T-cell (primary cell): ENCODE data around the gene TPRG1. TPM values are rescaled to one million over a fixed set of nuclear protein-coding genes. Genes with fewer than 3 reads are reported as not detected.

Source experiments
- ATAC-seq, 4 experiments: fragments of 200-7000 bp in 3 of 4; fragments of 150-1000 bp in 1 of 4; cut with Tn5 transposase; replicated peaks in 1 of 4; 1 replicate in 3 of 4; 2 replicates in 1 of 4; pipeline ENCODE4 v1.10.0; 2021; ENCODE audit warnings: moderate library complexity in 3 of 4, mild to moderate bottlenecking in 2 of 4, moderate number of reproducible peaks in 1 of 4
- CTCF ChIA-PET, 2 donors: fragments of 300-600 bp; sonication (Branson Sonifier 250); formaldehyde crosslinking; loops; one replicate each; lab custom pipeline; 2022; ENCODE audit warnings: antibody characterized with exemption in 2 of 2; lab: Charles Lee
- POLR2A ChIA-PET, 2 donors: fragments of 300-600 bp; sonication (Branson Sonifier 250); formaldehyde crosslinking; loops; one replicate each; lab custom pipeline; 2022; ENCODE audit warnings: antibody characterized with exemption in 2 of 2; lab: Charles Lee
- DNase-seq, 35 experiments: peaks; one replicate each; pipeline versions ENCODE4 v3.0.0 to v3.0.0-alpha.2; 2013 to 2023
- H3K27ac ChIP-seq: one replicate; pipeline ENCODE4 v1.5.1; 2013; ENCODE audit warnings: low read length
- H3K27me3 ChIP-seq, 2 experiments: replicated peaks in 1 of 2; 1 replicate in 1 of 2; 2 replicates in 1 of 2; pipeline versions ENCODE4 v1.6.1 to v1.7.0; 2013; ENCODE audit warnings: low read length in 1 of 2, mixed read lengths in 1 of 2; ENCODE audit not compliant: control insufficient read depth in 2 of 2, insufficient read depth in 2 of 2; ENCODE audit errors: extremely low read depth in 1 of 2
- H3K36me3 ChIP-seq, 2 donors: 1 replicate in 1 of 2; 2 replicates in 1 of 2; pipeline versions ENCODE4 v1.6.1 to v1.7.0; 2013; ENCODE audit warnings: low read length in 1 of 2; ENCODE audit not compliant: control insufficient read depth in 2 of 2, insufficient read depth in 1 of 2; ENCODE audit errors: extremely low read depth in 1 of 2
- H3K4me1 ChIP-seq, 2 experiments: 1 replicate in 1 of 2; 2 replicates in 1 of 2; pipeline versions ENCODE4 v1.6.1 to v1.7.0; 2013; ENCODE audit warnings: low read length in 2 of 2, mixed read lengths in 1 of 2; ENCODE audit not compliant: insufficient read depth in 2 of 2, control insufficient read depth in 1 of 2; ENCODE audit errors: extremely low read depth in 1 of 2
- H3K4me3 ChIP-seq, 2 donors: 1 replicate in 1 of 2; 2 replicates in 1 of 2; pipeline versions ENCODE4 v1.5.1 to v1.7.0; 2013; ENCODE audit warnings: mild to moderate bottlenecking in 2 of 2, low read length in 1 of 2, moderate library complexity in 1 of 2; ENCODE audit not compliant: control insufficient read depth in 1 of 2; ENCODE audit errors: extremely low read depth in 1 of 2
- H3K9me3 ChIP-seq: 2 replicates; pipeline ENCODE4 v1.7.0; 2013
- H3K27ac Mint-ChIP-seq, 2 donors: one replicate each; pipeline ENCODE4 v1.8.0; 2020 to 2021; ENCODE audit warnings: mild to moderate bottlenecking in 2 of 2, mixed read lengths in 2 of 2
- H3K27me3 Mint-ChIP-seq, 2 donors: one replicate each; pipeline ENCODE4 v1.8.0; 2021 to 2022; ENCODE audit warnings: mixed read lengths in 2 of 2
- H3K36me3 Mint-ChIP-seq: one replicate; pipeline ENCODE4 v1.8.0; 2021; ENCODE audit warnings: mixed read lengths
- H3K4me1 Mint-ChIP-seq, 3 donors: one replicate each; pipeline ENCODE4 v1.8.0; 2020 to 2022; ENCODE audit warnings: mixed read lengths in 3 of 3, mild to moderate bottlenecking in 1 of 3
- H3K4me3 Mint-ChIP-seq, 3 donors: one replicate each; pipeline ENCODE4 v1.8.0; 2020 to 2022; ENCODE audit warnings: mild to moderate bottlenecking in 3 of 3, mixed read lengths in 3 of 3, moderate library complexity in 3 of 3
- H3K9me3 Mint-ChIP-seq, 3 donors: one replicate each; pipeline ENCODE4 v1.8.0; 2020 to 2022; ENCODE audit warnings: mixed read lengths in 3 of 3
- WGBS: methylation state at CpG from one replicate; pipeline ENCODE4 v1.1.5; 2013; ENCODE audit warnings: missing lambda C conversion rate; ENCODE audit not compliant: insufficient coverage; 5-methylcytosine and 5-hydroxymethylcytosine counted together
- total RNA-seq, 35 experiments: library from RNA in 6 of 35; stranded (reverse) in 6 of 35; fragments of 120-200 nt in 1 of 35; gene quantifications; one replicate each; pipeline versions ENCODE4 v1.2.1 to v1.2.4 and lab custom pipeline; 2013 to 2026

Gene TPRG1
- total RNA-seq, 5 donors from 2014 or later (not counting 1 experiment from before 2014, with no cell fraction given) = 5.6 to 28.4 (median 15.5) TPM

- DNase-seq (no peak), ATAC-seq (no peak)
- no peak overlapping the region for H3K4me3 ChIP-seq
- H3K9me3 Mint-ChIP-seq = no peaks in the 10 kb centered on the region
- peaks cover 0 to 6% (median 3%) of the 10 kb centered on the region in 3 donors for H3K4me1 Mint-ChIP-seq
- H3K27me3 Mint-ChIP-seq = peaks cover 2 to 5% of the 10 kb centered on the region in 2 donors
- no peaks in the 10 kb centered on the region for H3K36me3 ChIP-seq
- H3K4me3 Mint-ChIP-seq = no peak overlapping the region
- no peaks in the 10 kb centered on the region for H3K4me1 ChIP-seq
- no peaks in the 10 kb centered on the region for H3K27me3 ChIP-seq
- no peaks in the 10 kb centered on the region for H3K9me3 ChIP-seq
- H3K27ac Mint-ChIP-seq = no peak overlapping the region
- POLR2A ChIA-PET = interaction anchor here in 1 of 2 donors (0.6 kb wide), 1 partner anchor 439 kb away, joined by 3 read pairs; no protein-coding TSS in a partner anchor
- CTCF ChIA-PET = no interaction called here
- no peaks in the 10 kb centered on the region for H3K36me3 Mint-ChIP-seq
- WGBS = no CpG with 5 or more reads among the region's 3 CpGs
- H3K27ac ChIP-seq = no peak overlapping the region
These were observed 55.5 kb downstream of the TPRG1 start for GRCh38 chr3:189227249-189227648.

- ChIA-PET POLR2A (interaction anchor here in 1 of 2 donors (0.5 kb wide), 1 partner anchor 861 kb away, joined by 5 read pairs; no protein-coding TSS in a partner anchor), CTCF (interaction anchor here in 1 of 2 donors (0.5 kb wide), 1 partner anchor 567 kb away, joined by 3 read pairs; no protein-coding TSS in a partner anchor)
- DNase-seq = no peak
- H3K9me3 ChIP-seq = no peaks in the 10 kb centered on the region
- 57% methylated on average over 3 of the region's 5 CpGs for WGBS
- Mint-ChIP-seq H3K27me3 (peaks cover 0 to 2% of the 10 kb centered on the region in 2 donors), H3K36me3 (no peaks in the 10 kb centered on the region), H3K27ac (no peak overlapping the region), H3K4me1 (peaks cover 0 to 6% (median 3%) of the 10 kb centered on the region in 3 donors), H3K4me3 (no peak overlapping the region), H3K9me3 (no peaks in the 10 kb centered on the region)
- no peak overlapping the region for H3K27ac ChIP-seq
- ATAC-seq = no peak
- H3K36me3 ChIP-seq = no peaks in the 10 kb centered on the region
- H3K4me3 ChIP-seq = no peak overlapping the region
- H3K27me3 ChIP-seq = no peaks in the 10 kb centered on the region
- H3K4me1 ChIP-seq = no peaks in the 10 kb centered on the region
These were observed 57.5 kb downstream of the TPRG1 start for GRCh38 chr3:189229196-189229828.

- 80% methylated on average over 1 of the region's 3 CpGs for WGBS
- POLR2A ChIA-PET = no interaction called here
- H3K27me3 Mint-ChIP-seq = no peaks in the 10 kb centered on the region
These were observed 61.0 kb downstream of the TPRG1 start for GRCh38 chr3:189232790-189233189.

DNA sequence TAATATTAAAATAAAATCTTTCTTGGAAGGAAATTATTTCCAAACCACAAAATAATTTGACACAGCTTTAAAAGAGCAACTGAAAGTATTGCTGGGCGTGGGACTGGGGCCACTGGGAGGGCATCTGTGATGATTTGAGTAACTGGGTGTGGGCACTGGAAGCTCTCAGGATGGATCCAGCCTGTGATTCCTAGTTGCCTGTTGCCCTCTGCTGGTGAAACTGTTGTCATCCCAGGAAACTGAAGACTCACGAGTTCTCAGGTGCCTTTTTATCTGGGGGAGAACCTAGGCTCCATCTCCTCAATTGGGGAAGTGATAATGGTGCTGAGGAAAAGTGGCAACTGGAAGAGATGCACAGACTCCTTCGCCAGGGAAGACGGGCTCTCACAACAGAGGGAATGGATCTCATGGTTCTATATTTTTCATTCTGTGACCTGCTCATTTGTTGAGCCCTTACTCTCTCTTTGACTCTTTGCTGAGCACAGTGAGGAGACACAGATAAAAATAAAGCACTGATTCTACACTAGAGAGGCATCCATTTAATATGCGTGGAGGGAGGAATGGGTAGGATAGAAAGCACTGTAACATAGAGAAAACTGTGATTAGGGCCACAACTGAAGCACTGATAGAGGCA, 61.6 kb downstream of the TPRG1 start:
- Histone ChIP-seq H3K27ac (no peak overlapping the region), H3K36me3 (no peaks in the 10 kb centered on the region), H3K4me3 (no peak overlapping the region), H3K9me3 (no peaks in the 10 kb centered on the region), H3K4me1 (no peaks in the 10 kb centered on the region), H3K27me3 (no peaks in the 10 kb centered on the region)
- no peak for ATAC-seq
- CTCF ChIA-PET = no interaction called here
- peak in 2 of 35 experiments; percentile 5 to 19 for DNase-seq
- H3K27ac Mint-ChIP-seq = no peak overlapping the region
- no peaks in the 10 kb centered on the region for H3K9me3 Mint-ChIP-seq
- H3K4me1 Mint-ChIP-seq = peaks cover 0 to 11% (median 5%) of the 10 kb centered on the region in 3 donors
- no peaks in the 10 kb centered on the region for H3K27me3 Mint-ChIP-seq
- 10% methylated on average over 2 of the region's 5 CpGs for WGBS
- no peaks in the 10 kb centered on the region for H3K36me3 Mint-ChIP-seq
- POLR2A ChIA-PET = no interaction called here
- no peak overlapping the region for H3K4me3 Mint-ChIP-seq

More at GRCh38 chr3:189232790-189233189, 61.0 kb downstream of the TPRG1 start:
- Mint-ChIP-seq H3K4me3 (no peak overlapping the region), H3K4me1 (peaks cover 0 to 11% (median 5%) of the 10 kb centered on the region in 3 donors), H3K27ac (no peak overlapping the region), H3K36me3 (no peaks in the 10 kb centered on the region), H3K9me3 (no peaks in the 10 kb centered on the region)
- Histone ChIP-seq H3K36me3 (no peaks in the 10 kb centered on the region), H3K9me3 (no peaks in the 10 kb centered on the region), H3K27me3 (no peaks in the 10 kb centered on the region), H3K27ac (no peak overlapping the region), H3K4me3 (no peak overlapping the region), H3K4me1 (no peaks in the 10 kb centered on the region)
- CTCF ChIA-PET = no interaction called here
- DNase-seq = no peak
- no peak for ATAC-seq

- no peaks in the 10 kb centered on the region for H3K36me3 ChIP-seq
- DNase-seq = no peak
- no peaks in the 10 kb centered on the region for H3K4me1 ChIP-seq
- H3K27me3 ChIP-seq = no peaks in the 10 kb centered on the region
- peaks cover 0 to under 1% (median 0%) of the 10 kb centered on the region in 3 donors for H3K9me3 Mint-ChIP-seq
- no peak overlapping the region for H3K4me3 Mint-ChIP-seq
- ChIA-PET POLR2A (no interaction called here), CTCF (interaction anchor here in 1 of 2 donors (1.1 kb wide), 1 partner anchor 1496 kb away, joined by 3 read pairs; no protein-coding TSS in a partner anchor)
- peaks cover 11% of the 10 kb centered on the region for H3K36me3 Mint-ChIP-seq
- no peaks in the 10 kb centered on the region for H3K9me3 ChIP-seq
- H3K27ac ChIP-seq = no peak overlapping the region
- no peaks in the 10 kb centered on the region for H3K27me3 Mint-ChIP-seq
- 100% methylated on average over 1 of the region's 2 CpGs for WGBS
- no peak overlapping the region for H3K27ac Mint-ChIP-seq
- ATAC-seq = no peak
- H3K4me1 Mint-ChIP-seq = peaks cover 0 to 5% (median 2%) of the 10 kb centered on the region in 3 donors
- H3K4me3 ChIP-seq = no peak overlapping the region
These were observed 63.4 kb downstream of the TPRG1 start for GRCh38 chr3:189235214-189235613.

DNA sequence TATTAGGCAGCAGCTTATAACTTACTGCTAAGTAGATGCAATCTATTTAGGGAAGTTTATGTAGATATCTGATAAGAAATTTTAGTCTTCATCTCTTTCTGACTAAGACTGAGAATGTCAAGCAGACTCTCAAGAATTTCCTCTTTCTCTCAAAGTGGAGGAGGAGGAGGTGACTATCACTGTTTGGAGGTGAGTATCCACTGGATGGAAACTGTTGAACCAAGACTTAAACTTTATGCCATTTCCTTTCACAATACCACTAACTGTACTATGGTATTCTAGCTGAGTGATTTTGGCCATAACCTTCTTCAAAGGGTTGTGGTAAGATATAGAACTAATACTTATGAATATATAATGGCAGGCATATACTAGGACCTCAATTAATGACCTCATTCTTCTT, 64.6 kb downstream of the TPRG1 start:
- Histone ChIP-seq H3K27me3 (no peaks in the 10 kb centered on the region), H3K9me3 (no peaks in the 10 kb centered on the region), H3K4me1 (no peaks in the 10 kb centered on the region), H3K36me3 (no peaks in the 10 kb centered on the region), H3K27ac (no peak overlapping the region), H3K4me3 (no peak overlapping the region)
- ChIA-PET CTCF (interaction anchor here in 1 of 2 donors (0.6 to 1.1 kb wide), 2 partner anchors 33 to 1497 kb away, joined by 3 to 4 read pairs; no protein-coding TSS in a partner anchor), POLR2A (no interaction called here)
- ATAC-seq (no peak), DNase-seq (no peak)
- Mint-ChIP-seq H3K36me3 (peaks cover 16% of the 10 kb centered on the region), H3K4me3 (no peak overlapping the region), H3K9me3 (peaks cover 0 to 10% (median 4%) of the 10 kb centered on the region in 3 donors), H3K4me1 (peaks cover 0 to 5% (median 2%) of the 10 kb centered on the region in 3 donors), H3K27me3 (no peaks in the 10 kb centered on the region), H3K27ac (no peak overlapping the region)
